Inflammatory macrophage treated with lipopolysaccharide for 4 hours (primary cell): ENCODE results near the gene SYCE3.
A peak's percentile ranks its signal among the peaks of the same experiment; 100 is the strongest.
"Not testable (repeated sequence)": the region's sequence is repeated elsewhere in the genome, so short reads cannot be mapped to it uniquely, and the experiment has no call there.

Experiments
- DNase-seq: peaks from one replicate; pipeline ENCODE4 v3.0.0-alpha.2; 2020

The SYCE3 gene

GRCh38 chr22:50529416-50529896 lies 33.3 kb downstream of the SYCE3 start:
- no peak for DNase-seq

- no peak for DNase-seq
These were observed 33.9 kb downstream of the SYCE3 start for GRCh38 chr22:50528682-50529415.

- DNase-seq = no peak
These were observed 34.6 kb downstream of the SYCE3 start for GRCh38 chr22:50527921-50528681.

GRCh38 chr22:50526834-50527801 lies 35.6 kb downstream of the SYCE3 start:
- peak; percentile 66 for DNase-seq

GRCh38 chr22:50526108-50526833 lies 36.4 kb downstream of the SYCE3 start:
- DNase-seq = peak; percentile 81

GRCh38 chr22:50525858-50526107 lies 36.9 kb downstream of the SYCE3 start:
- DNase-seq = no peak

- peak; percentile 96 for DNase-seq
These were observed 37.4 kb downstream of the SYCE3 start, which contains the start of gene SCO2 for GRCh38 chr22:50525104-50525857. Gene SCO2 (minus strand): TSS chr22:50525598. CDS start chr22:50524411, 1,187 bp downstream.

- no peak for DNase-seq
These were observed 38.0 kb downstream of the SYCE3 start for GRCh38 chr22:50524676-50525103.

- DNase-seq = no peak
These were observed 38.7 kb downstream of the SYCE3 start for GRCh38 chr22:50523806-50524675.

- DNase-seq = no peak
These were observed 39.3 kb downstream of the SYCE3 start for GRCh38 chr22:50523458-50523805.

GRCh38 chr22:50522806-50523438 lies 39.8 kb downstream of the SYCE3 start:
- DNase-seq = no peak

GRCh38 chr22:50522208-50522805 lies 40.4 kb downstream of the SYCE3 start:
- DNase-seq = no peak

- DNase-seq = no peak
These were observed 41.0 kb downstream of the SYCE3 start for GRCh38 chr22:50521710-50522109.

GRCh38 chr22:50520826-50521453 lies 41.8 kb downstream of the SYCE3 start:
- DNase-seq = no peak

- DNase-seq = not testable (repeated sequence)
These were observed 42.5 kb downstream of the SYCE3 start for GRCh38 chr22:50520184-50520583.

- no peak for DNase-seq
These were observed 43.6 kb downstream of the SYCE3 start for GRCh38 chr22:50519151-50519550.

- DNase-seq = no peak
These were observed 44.1 kb downstream of the SYCE3 start for GRCh38 chr22:50518606-50519005.

GRCh38 chr22:50517495-50518260 lies 45.0 kb downstream of the SYCE3 start:
- no peak for DNase-seq
